Naive thymus-derived CD8-positive, alpha-beta T cell (primary cell): ENCODE measurements around the gene VPS25. TPM values are rescaled to one million over a fixed set of nuclear protein-coding genes. Genes with fewer than 3 reads are reported as not detected.
A peak's percentile ranks its signal among the peaks of the same experiment; 100 is the strongest.
"Not testable (repeated sequence)": the region's sequence is repeated elsewhere in the genome, so short reads cannot be mapped to it uniquely, and the experiment has no call there.

ENCODE experiments used
- ATAC-seq, 2 donors: fragments of 150-1000 bp; cut with Tn5 transposase in 1 of 2; sonication (Bioruptor Pico), chemical (Tn5 transposase) in 1 of 2; 1 replicate in 1 of 2; 2 replicates in 1 of 2; pipeline ENCODE4 v1.10.0; 2021; ENCODE audit warnings: mild to moderate bottlenecking in 2 of 2, moderate library complexity in 2 of 2
- POLR2A ChIA-PET: fragments of 350-600 bp; sonication (Branson Sonifier 250); formaldehyde crosslinking; loops from one replicate; lab custom pipeline; 2021; ENCODE audit warnings: antibody characterized with exemption; lab: Charles Lee
- DNase-seq, 10 donors: peaks; one replicate each; pipeline versions ENCODE4 v3.0.0 to v3.0.0-alpha.2; 2020 to 2022
- H3K27ac Mint-ChIP-seq, 10 donors: one replicate each; pipeline ENCODE4 v1.8.0; 2020 to 2022; ENCODE audit warnings: mild to moderate bottlenecking in 10 of 10, mixed read lengths in 10 of 10, moderate library complexity in 4 of 10, inconsistent platforms in 1 of 10
- H3K27me3 Mint-ChIP-seq, 5 donors: one replicate each; pipeline ENCODE4 v1.8.0; 2021 to 2022; ENCODE audit warnings: mixed read lengths in 5 of 5
- H3K36me3 Mint-ChIP-seq, 3 donors: one replicate each; pipeline ENCODE4 v1.8.0; 2020 to 2022; ENCODE audit warnings: mixed read lengths in 3 of 3, mild to moderate bottlenecking in 2 of 3, inconsistent platforms in 1 of 3
- H3K4me1 Mint-ChIP-seq, 4 donors: one replicate each; pipeline ENCODE4 v1.8.0; 2021 to 2022; ENCODE audit warnings: mixed read lengths in 4 of 4
- H3K4me3 Mint-ChIP-seq, 10 donors: one replicate each; pipeline ENCODE4 v1.8.0; 2020 to 2022; ENCODE audit warnings: mild to moderate bottlenecking in 10 of 10, mixed read lengths in 10 of 10, moderate library complexity in 6 of 10, inconsistent platforms in 1 of 10
- H3K9me3 Mint-ChIP-seq, 9 donors: one replicate each; pipeline ENCODE4 v1.8.0; 2020 to 2022; ENCODE audit warnings: mixed read lengths in 9 of 9, mild to moderate bottlenecking in 3 of 9, inconsistent platforms in 1 of 9, moderate library complexity in 1 of 9
- polyA plus RNA-seq, 3 donors: library from polyadenylated mRNA; unstranded; fragments of 300-500 nt; fragmentation: Illumina TruSeq; gene quantifications; one replicate each; pipeline ENCODE4 v1.2.3, GENCODE V29; 2021
- total RNA-seq, 8 experiments: library from RNA in 2 of 8; stranded (reverse) in 2 of 8; gene quantifications; one replicate each; pipeline ENCODE4 v1.2.3 and lab custom pipeline; 2021 to 2026

Gene VPS25
- total and polyA plus RNA-seq, 5 experiments from 2014 or later, result 43.9 to 64.5 (median 55.2) TPM

GRCh38 chr17:42750739-42751344 is 22.4 kb upstream of the VPS25 start:
- no peaks in the 10 kb centered on the region for H3K36me3 Mint-ChIP-seq
- H3K27ac Mint-ChIP-seq, result no peak overlapping the region
- H3K4me1 Mint-ChIP-seq, result peaks cover 0 to 3% (median 0%) of the 10 kb centered on the region in 4 donors
- peaks cover 3 to 27% (median 19%) of the 10 kb centered on the region in 5 donors for H3K27me3 Mint-ChIP-seq
- DNase-seq (no peak), ATAC-seq (no peak)
- POLR2A ChIA-PET, result no interaction called here
- H3K4me3 Mint-ChIP-seq, result no peak overlapping the region
- H3K9me3 Mint-ChIP-seq, result no peaks in the 10 kb centered on the region

GRCh38 chr17:42751628-42752027 is 21.6 kb upstream of the VPS25 start:
- Mint-ChIP-seq H3K27ac (no peak overlapping the region), H3K4me3 (no peak overlapping the region), H3K4me1 (peaks cover 0 to 3% (median 0%) of the 10 kb centered on the region in 4 donors), H3K9me3 (no peaks in the 10 kb centered on the region), H3K36me3 (no peaks in the 10 kb centered on the region), H3K27me3 (peaks cover 9 to 31% (median 26%) of the 10 kb centered on the region in 5 donors)
- ATAC-seq (no peak), DNase-seq (no peak)
- POLR2A ChIA-PET, result no interaction called here

GRCh38 chr17:42754782-42755181 is 18.5 kb upstream of the VPS25 start:
- Mint-ChIP-seq H3K4me1 (peaks cover 0 to 6% (median 0%) of the 10 kb centered on the region in 4 donors), H3K4me3 (no peak overlapping the region), H3K9me3 (no peaks in the 10 kb centered on the region), H3K27me3 (peaks cover 15 to 37% (median 30%) of the 10 kb centered on the region in 5 donors), H3K27ac (no peak overlapping the region), H3K36me3 (no peaks in the 10 kb centered on the region)
- ATAC-seq, result no peak
- no peak for DNase-seq
- POLR2A ChIA-PET, result interaction anchor here (0.7 kb wide), 1 partner anchor 599 kb away, joined by 3 read pairs; no protein-coding TSS in a partner anchor

GRCh38 chr17:42759982-42760651 is 13.1 kb upstream of the VPS25 start:
- no peaks in the 10 kb centered on the region for H3K9me3 Mint-ChIP-seq
- peaks cover 0 to 3% (median 0%) of the 10 kb centered on the region in 3 donors for H3K36me3 Mint-ChIP-seq
- H3K27ac Mint-ChIP-seq, result peak overlapping the region in 2 of 10 donors; percentile 32 to 70
- H3K4me3 Mint-ChIP-seq, result peak overlapping the region in 9 of 10 donors; percentile 47 to 71 (median 64)
- POLR2A ChIA-PET, result interaction anchor here (1.4 to 3.0 kb wide), 2 partner anchors 12 to 13 kb away, joined by 7 to 13 read pairs; partner anchors contain the start of gene VPS25
- DNase-seq, result no peak
- H3K27me3 Mint-ChIP-seq, result peaks cover 38 to 77% (median 47%) of the 10 kb centered on the region in 5 donors
- peaks cover 3 to 16% (median 14%) of the 10 kb centered on the region in 4 donors for H3K4me1 Mint-ChIP-seq
- ATAC-seq, result no peak

GRCh38 chr17:42760652-42761581 is 12.3 kb upstream of the VPS25 start, which contains the start of gene RAMP2:
Gene RAMP2 (plus strand): TSS chr17:42761227. CDS start chr17:42761262, 35 bp downstream.
- ATAC-seq (peak; percentile 69 to 77), DNase-seq (peak in 5 of 10 donors; percentile 6 to 34 (median 30))
- H3K27me3 Mint-ChIP-seq, result peaks cover 43 to 80% (median 50%) of the 10 kb centered on the region in 5 donors
- no peaks in the 10 kb centered on the region for H3K9me3 Mint-ChIP-seq
- POLR2A ChIA-PET, result interaction anchor here (0.6 to 3.0 kb wide), 3 partner anchors 11 to 170 kb away, joined by 3 to 13 read pairs (median 7); partner anchors contain the start of gene VPS25
- peaks cover 0 to 3% (median 0%) of the 10 kb centered on the region in 3 donors for H3K36me3 Mint-ChIP-seq
- H3K27ac Mint-ChIP-seq, result peak within 1 kb of the TSS in 2 of 10 donors; percentile 32 to 70
- H3K4me3 Mint-ChIP-seq, result peak within 1 kb of the TSS; percentile 50 to 72 (median 65)
- peaks cover 3 to 16% (median 14%) of the 10 kb centered on the region in 4 donors for H3K4me1 Mint-ChIP-seq

- H3K9me3 Mint-ChIP-seq, result no peaks in the 10 kb centered on the region
- POLR2A ChIA-PET, result interaction anchor here (0.9 to 3.0 kb wide), 2 partner anchors 10 to 12 kb away, joined by 7 to 13 read pairs; partner anchors contain the start of gene VPS25
- H3K27ac Mint-ChIP-seq, result no peak overlapping the region
- peaks cover 0 to 3% (median 0%) of the 10 kb centered on the region in 3 donors for H3K36me3 Mint-ChIP-seq
- H3K4me1 Mint-ChIP-seq, result peaks cover 3 to 16% (median 14%) of the 10 kb centered on the region in 4 donors
- peak overlapping the region in 8 of 10 donors; percentile 24 to 72 (median 60) for H3K4me3 Mint-ChIP-seq
- peaks cover 40 to 76% (median 46%) of the 10 kb centered on the region in 5 donors for H3K27me3 Mint-ChIP-seq
- ATAC-seq (no peak), DNase-seq (no peak)
These were observed 11.6 kb upstream of the VPS25 start for GRCh38 chr17:42761638-42762037.

- Mint-ChIP-seq H3K36me3 (peaks cover 0 to 3% (median 0%) of the 10 kb centered on the region in 3 donors), H3K9me3 (no peaks in the 10 kb centered on the region), H3K27me3 (peaks cover 30 to 66% (median 38%) of the 10 kb centered on the region in 5 donors), H3K4me1 (peaks cover 3 to 10% (median 7%) of the 10 kb centered on the region in 4 donors), H3K4me3 (no peak overlapping the region), H3K27ac (no peak overlapping the region)
- ATAC-seq (no peak), DNase-seq (no peak)
- POLR2A ChIA-PET, result interaction anchor here (0.7 kb wide), 1 partner anchor 58 kb away, joined by 4 read pairs; the partner anchor contains the start of gene BECN1
These were observed 7.1 kb upstream of the VPS25 start for GRCh38 chr17:42766124-42766523.

- no peaks in the 10 kb centered on the region for H3K9me3 Mint-ChIP-seq
- DNase-seq, result no peak
- no peak for ATAC-seq
- no peak overlapping the region for H3K4me3 Mint-ChIP-seq
- peaks cover 6 to 10% (median 7%) of the 10 kb centered on the region in 4 donors for H3K4me1 Mint-ChIP-seq
- H3K27ac Mint-ChIP-seq, result no peak overlapping the region
- POLR2A ChIA-PET, result no interaction called here
- peaks cover 22 to 54% (median 29%) of the 10 kb centered on the region in 5 donors for H3K27me3 Mint-ChIP-seq
- H3K36me3 Mint-ChIP-seq, result peaks cover 0 to 3% (median 0%) of the 10 kb centered on the region in 3 donors
These were observed 5.7 kb upstream of the VPS25 start for GRCh38 chr17:42767512-42767911.

- H3K9me3 Mint-ChIP-seq, DNase-seq, H3K36me3 Mint-ChIP-seq, POLR2A ChIA-PET, ATAC-seq, H3K27ac Mint-ChIP-seq: not testable (repeated sequence)
- H3K4me3 Mint-ChIP-seq, result peak overlapping the region in 1 of 10 donors; percentile 24
- peaks cover 18 to 49% (median 27%) of the 10 kb centered on the region in 5 donors for H3K27me3 Mint-ChIP-seq
- peaks cover 7 to 11% (median 8%) of the 10 kb centered on the region in 4 donors for H3K4me1 Mint-ChIP-seq
These were observed 5.2 kb upstream of the VPS25 start for GRCh38 chr17:42768006-42768405.

- Mint-ChIP-seq H3K4me1 (peaks cover 16 to 23% (median 20%) of the 10 kb centered on the region in 4 donors), H3K27me3 (peaks cover 10 to 30% (median 18%) of the 10 kb centered on the region in 5 donors)
- H3K36me3 Mint-ChIP-seq, ATAC-seq, DNase-seq, H3K4me3 Mint-ChIP-seq, H3K9me3 Mint-ChIP-seq, H3K27ac Mint-ChIP-seq: not testable (repeated sequence)
- POLR2A ChIA-PET, result interaction anchor here (1.1 kb wide), 1 partner anchor 54 kb away, joined by 4 read pairs; the partner anchor contains the start of gene BECN1
These were observed 3.3 kb upstream of the VPS25 start for GRCh38 chr17:42769964-42770363.

- no peaks in the 10 kb centered on the region for H3K9me3 Mint-ChIP-seq
- peaks cover 4 to 30% (median 6%) of the 10 kb centered on the region in 3 donors for H3K36me3 Mint-ChIP-seq
- peak overlapping the region; percentile 97 to 100 (median 99) for H3K27ac Mint-ChIP-seq
- peak in 1 of 2 donors; percentile 15 for ATAC-seq
- DNase-seq, result no peak
- peaks cover 0 to 9% (median 4%) of the 10 kb centered on the region in 5 donors for H3K27me3 Mint-ChIP-seq
- H3K4me1 Mint-ChIP-seq, result peaks cover 18 to 24% (median 22%) of the 10 kb centered on the region in 4 donors
- peak overlapping the region; percentile 97 to 100 (median 99) for H3K4me3 Mint-ChIP-seq
- POLR2A ChIA-PET, result interaction anchor here (1.2 to 2.5 kb wide), 15 partner anchors 9 to 562 kb away, joined by 3 to 13 read pairs (median 5); partner anchors contain the start of genes BECN1, CNTD1, COA3 and EZH1
These were observed 332 bp upstream of the VPS25 start for GRCh38 chr17:42772945-42773289.
